Psoas muscle (tissue), 8 donors: ENCODE results near the gene WDSUB1. TPM values are rescaled to one million over a fixed set of nuclear protein-coding genes. Genes with fewer than 3 reads are reported as not detected.

Experiments used
- ATAC-seq, 4 donors: fragments of 200-7000 bp; cut with Tn5 transposase; one replicate each; pipeline ENCODE4 v1.9.1; 2020; ENCODE audit warnings: moderate library complexity in 3 of 4, mild to moderate bottlenecking in 2 of 4
- DNase-seq, 2 donors: peaks; one replicate each; pipeline ENCODE4 v3.0.0-alpha.2; 2020
- H3K27ac ChIP-seq: fragments of 200-600 bp; one replicate; pipeline ENCODE4 v1.8.0; 2022
- H3K27me3 ChIP-seq, 3 donors: fragments of 200-600 bp in 1 of 3; one replicate each; pipeline versions ENCODE4 v1.6.1 to v1.8.0; 2013 to 2022; ENCODE audit warnings: low read length in 2 of 3, mild to moderate bottlenecking in 2 of 3, moderate library complexity in 1 of 3; ENCODE audit not compliant: insufficient read depth in 3 of 3
- H3K36me3 ChIP-seq, 2 donors: fragments of 200-600 bp in 1 of 2; one replicate each; pipeline versions ENCODE4 v1.6.1 to v1.8.0; 2013 to 2022; ENCODE audit warnings: low read depth in 1 of 2, mild to moderate bottlenecking in 1 of 2, moderate library complexity in 1 of 2; ENCODE audit not compliant: insufficient read depth in 1 of 2
- H3K4me1 ChIP-seq: fragments of 200-600 bp; one replicate; pipeline ENCODE4 v1.8.0; 2022
- H3K4me3 ChIP-seq: fragments of 200-600 bp; one replicate; pipeline ENCODE4 v1.8.0; 2022; ENCODE audit warnings: mild to moderate bottlenecking
- H3K9me3 ChIP-seq: fragments of 200-600 bp; one replicate; pipeline ENCODE4 v1.8.0; 2022
- WGBS, 3 donors: extraction: QIAGEN DNeasy Blood & Tissue Kit; methylation state at CpG; one replicate each; pipeline versions ENCODE4 v1.1.6 to v1.1.7; 2013; 5-methylcytosine and 5-hydroxymethylcytosine counted together
- intact Hi-C, 2 donors: fragments of 100-400 bp; cut with DNase I; formaldehyde crosslinking; loops; one replicate each; pipeline versions ENCODE4 v1.11.0 to v1.14.2; 2022
- polyA plus RNA-seq, 3 donors: library from polyadenylated mRNA; stranded (reverse); fragments of 200-250 nt; gene quantifications; one replicate each; pipeline ENCODE4 v1.2.3, GENCODE V29; 2013
- total RNA-seq, 4 donors: library from RNA; stranded (reverse); fragmentation: NEBNext Ultra II Directional in 2 of 4; extraction: Animal tissue kit (Norgen Biotek cat#: 25700) in 2 of 4; gene quantifications; one replicate each; pipeline versions ENCODE4 v1.2.1 to v1.2.4, GENCODE V29; 2021 to 2023
- TF ChIP-seq, protein P1 (sequence below): fragments of 200-600 bp; IDR thresholded peaks from one replicate; pipeline ENCODE4 v1.8.0; 2022; ENCODE audit warnings: antibody characterized with exemption
- donor health status: healthy with polysubstance abuse.
- donor health status: DM: no; HTN: no; CAD: no; lungs with moderate emphysema.
- donor health status: Bipolar disorder and iron deficiency.
- donor health status: healthy.
- donor health status: DM: yes; HTN: yes; CAD: no.
- donor health status: DM: no; HTN: no; CAD: no.
- donor health status: DM: no; HTN: no; CAD: no.
- donor health status: DM: yes; HTN: yes; CAD: no.

The WDSUB1 gene
- total and polyA plus RNA-seq, 7 donors = 3.5 to 4.9 (median 4.4) TPM

DNA sequence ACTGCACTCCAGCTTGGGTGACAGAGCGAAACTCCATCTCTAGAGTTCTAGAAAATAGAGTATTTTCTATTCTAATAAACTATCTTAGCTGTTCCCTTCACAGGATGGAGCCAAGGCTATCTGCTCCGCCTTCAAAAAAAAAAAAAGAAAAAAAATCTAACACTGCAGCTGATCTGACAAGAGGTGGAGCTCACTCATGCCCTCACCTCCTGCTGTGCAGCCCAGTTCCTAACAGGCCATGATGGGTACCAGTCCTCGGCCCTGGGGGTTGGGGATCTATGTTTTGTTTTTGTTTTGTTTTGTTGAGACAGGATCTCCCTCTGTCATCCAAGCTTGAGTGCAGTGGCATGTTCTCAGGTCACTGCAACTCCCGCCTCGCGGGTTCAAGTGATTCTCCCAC is 3.0 kb downstream of the WDSUB1 start:
- WGBS, 3 donors = 72 to 87% (median 85%) methylated on average over 4 to 6 of the region's 6 CpGs
- Histone ChIP-seq H3K9me3 (no peaks in the 10 kb centered on the region), H3K27me3 (no peaks in the 10 kb centered on the region), H3K27ac (no peak overlapping the region), H3K36me3 (peaks cover 0 to 30% of the 10 kb centered on the region in 2 donors), H3K4me1 (peaks cover 14% of the 10 kb centered on the region), H3K4me3 (no peak overlapping the region)
- no peak for ATAC-seq
- TF ChIP-seq, protein P1, sequence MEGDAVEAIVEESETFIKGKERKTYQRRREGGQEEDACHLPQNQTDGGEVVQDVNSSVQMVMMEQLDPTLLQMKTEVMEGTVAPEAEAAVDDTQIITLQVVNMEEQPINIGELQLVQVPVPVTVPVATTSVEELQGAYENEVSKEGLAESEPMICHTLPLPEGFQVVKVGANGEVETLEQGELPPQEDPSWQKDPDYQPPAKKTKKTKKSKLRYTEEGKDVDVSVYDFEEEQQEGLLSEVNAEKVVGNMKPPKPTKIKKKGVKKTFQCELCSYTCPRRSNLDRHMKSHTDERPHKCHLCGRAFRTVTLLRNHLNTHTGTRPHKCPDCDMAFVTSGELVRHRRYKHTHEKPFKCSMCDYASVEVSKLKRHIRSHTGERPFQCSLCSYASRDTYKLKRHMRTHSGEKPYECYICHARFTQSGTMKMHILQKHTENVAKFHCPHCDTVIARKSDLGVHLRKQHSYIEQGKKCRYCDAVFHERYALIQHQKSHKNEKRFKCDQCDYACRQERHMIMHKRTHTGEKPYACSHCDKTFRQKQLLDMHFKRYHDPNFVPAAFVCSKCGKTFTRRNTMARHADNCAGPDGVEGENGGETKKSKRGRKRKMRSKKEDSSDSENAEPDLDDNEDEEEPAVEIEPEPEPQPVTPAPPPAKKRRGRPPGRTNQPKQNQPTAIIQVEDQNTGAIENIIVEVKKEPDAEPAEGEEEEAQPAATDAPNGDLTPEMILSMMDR = no peak
- intact Hi-C loops = loop anchor here in 1 of 2 donors (5.0 kb wide), 1 partner anchor 429 kb away; the partner anchor contains the start of gene MARCHF7
- no peak for DNase-seq

DNA sequence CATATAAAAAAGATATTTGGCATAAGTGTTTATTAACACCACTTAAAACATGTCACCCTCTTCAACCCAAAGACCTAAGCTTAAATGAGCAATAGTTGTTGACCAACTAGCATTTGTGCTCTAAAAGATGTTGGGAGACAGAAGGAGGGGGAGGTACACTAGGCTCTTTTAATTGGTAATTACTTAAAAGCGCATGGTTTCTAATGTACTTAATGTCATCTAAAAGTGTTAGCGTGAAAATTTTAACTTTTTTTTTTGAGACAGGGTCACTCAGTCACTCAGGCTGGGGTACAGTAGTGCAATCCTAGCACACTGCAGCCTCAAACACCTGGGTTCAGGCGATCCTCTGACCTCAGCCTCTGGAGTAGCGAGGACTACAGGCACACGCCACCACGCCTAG is 5.5 kb downstream of the WDSUB1 start:
- Histone ChIP-seq H3K27me3 (no peaks in the 10 kb centered on the region), H3K36me3 (peaks cover 0 to 37% of the 10 kb centered on the region in 2 donors), H3K9me3 (no peaks in the 10 kb centered on the region), H3K4me1 (peaks cover 14% of the 10 kb centered on the region), H3K4me3 (no peak overlapping the region), H3K27ac (no peak overlapping the region)
- DNase-seq (no peak), ATAC-seq (no peak)
- TF ChIP-seq, protein P1 = no peak
- intact Hi-C loops = loop anchor here in 1 of 2 donors (5.0 kb wide), 1 partner anchor 431 kb away; the partner anchor contains the start of gene MARCHF7
- WGBS, 3 donors = 98 to 99% (median 98%) methylated on average over 6 of the region's 6 CpGs

DNA sequence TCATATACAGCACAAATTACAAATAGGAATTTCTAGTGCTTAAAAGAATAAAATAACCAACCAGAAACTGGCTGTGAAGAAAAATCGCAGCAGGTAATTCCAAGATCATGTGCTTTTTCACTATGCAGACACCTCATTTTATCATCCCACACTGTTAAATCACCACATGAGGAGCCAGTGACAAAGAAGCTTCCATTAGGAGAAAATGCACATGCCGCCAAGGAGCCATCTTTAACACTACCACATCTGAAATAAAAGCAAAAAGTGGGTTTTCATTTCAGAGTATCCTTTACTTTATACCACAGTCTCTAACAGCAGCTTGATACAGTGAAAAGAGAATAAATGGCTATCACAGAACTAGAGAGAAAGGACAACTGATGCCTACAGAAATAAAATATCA is 6.8 kb downstream of the WDSUB1 start:
- DNase-seq (no peak), ATAC-seq (no peak)
- no peaks in the 10 kb centered on the region for H3K27me3 ChIP-seq
- no peaks in the 10 kb centered on the region for H3K9me3 ChIP-seq
- H3K27ac ChIP-seq = no peak overlapping the region
- H3K36me3 ChIP-seq = peaks cover 0 to 42% of the 10 kb centered on the region in 2 donors
- peaks cover 2% of the 10 kb centered on the region for H3K4me1 ChIP-seq
- intact Hi-C loops = loop anchor here in 1 of 2 donors (5.0 kb wide), 1 partner anchor 433 kb away; the partner anchor contains the start of gene MARCHF7
- no peak overlapping the region for H3K4me3 ChIP-seq
- WGBS, 3 donors = 97 to 99% (median 98%) methylated on average over 2 of the region's 2 CpGs
- TF ChIP-seq, protein P1 = no peak

DNA sequence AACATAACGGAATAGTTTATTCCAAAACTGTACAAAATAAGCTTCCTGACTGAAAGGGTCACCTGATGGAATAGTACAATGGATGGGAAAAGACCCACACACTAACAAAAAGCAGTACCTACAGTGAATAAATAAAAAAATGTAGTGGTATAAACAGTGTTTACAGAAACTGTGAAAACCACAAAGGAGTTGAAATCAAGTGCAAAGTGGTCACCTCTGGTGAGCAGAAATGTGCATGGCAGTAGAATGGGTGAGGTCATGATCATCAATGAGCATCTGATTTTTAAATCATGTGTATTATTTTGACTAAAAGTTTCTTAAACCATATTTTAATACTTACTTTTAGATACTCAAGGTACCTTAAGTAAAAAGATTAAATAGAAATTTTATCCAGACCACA is 11.4 kb downstream of the WDSUB1 start:
- intact Hi-C loops = no loop called here

More for the DNA sequence above, 11.4 kb downstream of the WDSUB1 start:
- no peaks in the 10 kb centered on the region for H3K4me1 ChIP-seq
- H3K4me3 ChIP-seq = no peak overlapping the region
- no peaks in the 10 kb centered on the region for H3K27me3 ChIP-seq
- no peak overlapping the region for H3K27ac ChIP-seq
- 89 to 94% (median 92%) methylated on average over 1 of the region's 1 CpG for WGBS, 3 donors
- TF ChIP-seq, protein P1 = no peak
- peaks cover 0 to 46% of the 10 kb centered on the region in 2 donors for H3K36me3 ChIP-seq
- DNase-seq (no peak), ATAC-seq (no peak)
- no peaks in the 10 kb centered on the region for H3K9me3 ChIP-seq
